Activated CD4-positive, alpha-beta T cell treated with anti-CD3 and anti-CD28 coated beads, Interleukin-2, Interleukin-6, amounts not matched to agents 100 ng/mL and 50 ng/mL, durations not matched to agents 16 hours and 8 hours (primary cell): ENCODE data around the gene NCR3LG1.
"Not testable (repeated sequence)": the region's sequence is repeated elsewhere in the genome, so short reads cannot be mapped to it uniquely, and the experiment has no call there.

ENCODE experiments used
- DNase-seq: peaks from one replicate; pipeline ENCODE4 v3.0.0-alpha.2; 2020

Gene NCR3LG1

GRCh38 chr11:17413414-17414316 is 62.1 kb downstream of the NCR3LG1 start:
- no peak for DNase-seq

- no peak for DNase-seq
These were observed 62.7 kb downstream of the NCR3LG1 start for GRCh38 chr11:17414317-17414737.

- DNase-seq, result no peak
These were observed 63.4 kb downstream of the NCR3LG1 start for GRCh38 chr11:17414992-17415391.

GRCh38 chr11:17415523-17416104 is 64.0 kb downstream of the NCR3LG1 start:
- no peak for DNase-seq

GRCh38 chr11:17416492-17416891 is 64.9 kb downstream of the NCR3LG1 start:
- DNase-seq, result no peak

GRCh38 chr11:17418444-17419081 is 67.0 kb downstream of the NCR3LG1 start:
- DNase-seq, result no peak

DNA sequence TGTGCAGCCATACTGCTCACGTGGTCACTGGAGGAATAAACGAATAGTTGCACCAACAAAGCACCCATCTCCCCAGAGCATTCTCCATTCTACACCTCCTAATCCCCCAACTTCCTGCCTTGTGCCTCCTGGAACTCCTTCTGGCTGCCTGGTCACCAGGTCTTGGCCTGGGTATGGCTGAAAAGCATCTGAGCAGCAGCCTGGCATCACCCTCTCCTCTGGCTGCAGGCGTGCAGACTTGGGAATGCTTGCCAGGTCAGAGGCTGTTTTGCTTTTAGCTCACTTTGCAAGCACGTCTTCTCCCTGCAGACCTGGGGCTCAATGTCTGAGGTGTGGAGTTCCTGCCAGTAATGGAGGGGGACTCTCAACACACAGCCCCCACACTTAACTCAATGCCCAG is 70.2 kb downstream of the NCR3LG1 start:
- no peak for DNase-seq

DNA sequence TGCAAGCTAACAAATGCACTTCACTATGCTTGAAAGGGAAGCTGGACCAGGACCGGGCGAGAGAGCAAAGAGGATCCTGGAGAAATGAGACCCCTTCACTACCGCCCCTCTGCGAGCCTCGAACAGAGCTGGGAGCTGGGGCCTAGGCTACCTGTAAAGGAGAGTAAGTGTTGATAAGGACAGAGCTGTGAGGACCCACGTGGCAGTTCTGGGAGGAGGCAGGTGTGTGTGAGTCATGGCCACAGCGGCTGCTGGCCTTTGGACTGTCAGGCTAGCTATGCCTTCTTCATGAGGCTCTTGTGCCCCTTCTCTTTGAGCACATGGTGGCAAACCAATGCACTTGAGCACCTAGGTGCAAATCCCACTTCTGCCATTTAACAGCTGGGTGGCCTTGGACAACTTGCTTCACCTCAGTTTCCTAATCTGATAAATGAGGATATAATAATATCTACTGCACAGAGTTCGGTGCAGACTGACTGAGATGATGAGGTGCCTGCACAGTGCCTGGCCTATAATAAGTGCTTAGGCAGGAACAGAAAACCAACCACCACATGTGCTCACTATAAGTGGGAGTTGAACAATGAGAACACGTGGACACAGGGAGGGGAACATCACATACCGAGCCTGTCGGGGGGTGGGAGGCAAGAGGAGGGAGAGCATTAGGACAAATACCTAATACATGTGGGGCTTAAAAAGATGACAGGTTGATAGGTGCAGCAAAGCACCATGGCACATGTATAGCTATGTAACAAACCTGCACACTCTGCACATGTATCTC is 72.1 kb downstream of the NCR3LG1 start:
- DNase-seq, result no peak

DNA sequence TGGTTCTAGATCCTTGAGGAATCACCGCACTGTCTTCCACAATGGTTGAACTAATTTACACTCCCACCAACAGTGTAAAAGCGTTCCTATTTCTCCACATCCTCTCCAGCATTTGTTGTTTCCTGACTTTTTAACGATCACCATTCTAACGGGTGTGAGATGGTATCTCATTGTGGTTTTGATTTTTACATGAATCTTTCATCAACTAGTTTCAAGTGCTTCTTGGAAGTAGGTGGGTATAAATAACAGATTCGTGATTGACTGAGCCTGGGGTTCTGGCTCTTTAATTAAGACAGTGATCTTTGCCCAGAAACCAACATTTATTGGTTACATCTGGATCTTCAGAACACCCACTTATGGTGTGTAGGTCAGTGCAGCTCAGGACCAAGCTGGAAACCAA is 74.6 kb downstream of the NCR3LG1 start:
- not testable (repeated sequence) for DNase-seq
